ENCODE measurements around the gene LALBA.

- TF ChIP-seq, protein P1, sequence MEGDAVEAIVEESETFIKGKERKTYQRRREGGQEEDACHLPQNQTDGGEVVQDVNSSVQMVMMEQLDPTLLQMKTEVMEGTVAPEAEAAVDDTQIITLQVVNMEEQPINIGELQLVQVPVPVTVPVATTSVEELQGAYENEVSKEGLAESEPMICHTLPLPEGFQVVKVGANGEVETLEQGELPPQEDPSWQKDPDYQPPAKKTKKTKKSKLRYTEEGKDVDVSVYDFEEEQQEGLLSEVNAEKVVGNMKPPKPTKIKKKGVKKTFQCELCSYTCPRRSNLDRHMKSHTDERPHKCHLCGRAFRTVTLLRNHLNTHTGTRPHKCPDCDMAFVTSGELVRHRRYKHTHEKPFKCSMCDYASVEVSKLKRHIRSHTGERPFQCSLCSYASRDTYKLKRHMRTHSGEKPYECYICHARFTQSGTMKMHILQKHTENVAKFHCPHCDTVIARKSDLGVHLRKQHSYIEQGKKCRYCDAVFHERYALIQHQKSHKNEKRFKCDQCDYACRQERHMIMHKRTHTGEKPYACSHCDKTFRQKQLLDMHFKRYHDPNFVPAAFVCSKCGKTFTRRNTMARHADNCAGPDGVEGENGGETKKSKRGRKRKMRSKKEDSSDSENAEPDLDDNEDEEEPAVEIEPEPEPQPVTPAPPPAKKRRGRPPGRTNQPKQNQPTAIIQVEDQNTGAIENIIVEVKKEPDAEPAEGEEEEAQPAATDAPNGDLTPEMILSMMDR (conservative IDR thresholded peaks at IDR 0.05; ENCODE audit: low read length) = no peak
- TF ChIP-seq EZH2phosphoT487 (IDR thresholded peaks at IDR 0.05; ENCODE audit: borderline replicate concordance) = no peak
Observed at GRCh38 chr12:48556631-48557030, 13.2 kb downstream of the LALBA start.
